HG03342 (cell line): ENCODE data around the gene USP10.

Source experiments
- ATAC-seq: cut with Tn5 transposase; IDR thresholded peaks from one replicate; pipeline ENCODE4 v1.9.1; 2021; ENCODE audit warnings: mild to moderate bottlenecking, moderate library complexity; ENCODE audit not compliant: unreplicated experiment

Gene USP10

DNA sequence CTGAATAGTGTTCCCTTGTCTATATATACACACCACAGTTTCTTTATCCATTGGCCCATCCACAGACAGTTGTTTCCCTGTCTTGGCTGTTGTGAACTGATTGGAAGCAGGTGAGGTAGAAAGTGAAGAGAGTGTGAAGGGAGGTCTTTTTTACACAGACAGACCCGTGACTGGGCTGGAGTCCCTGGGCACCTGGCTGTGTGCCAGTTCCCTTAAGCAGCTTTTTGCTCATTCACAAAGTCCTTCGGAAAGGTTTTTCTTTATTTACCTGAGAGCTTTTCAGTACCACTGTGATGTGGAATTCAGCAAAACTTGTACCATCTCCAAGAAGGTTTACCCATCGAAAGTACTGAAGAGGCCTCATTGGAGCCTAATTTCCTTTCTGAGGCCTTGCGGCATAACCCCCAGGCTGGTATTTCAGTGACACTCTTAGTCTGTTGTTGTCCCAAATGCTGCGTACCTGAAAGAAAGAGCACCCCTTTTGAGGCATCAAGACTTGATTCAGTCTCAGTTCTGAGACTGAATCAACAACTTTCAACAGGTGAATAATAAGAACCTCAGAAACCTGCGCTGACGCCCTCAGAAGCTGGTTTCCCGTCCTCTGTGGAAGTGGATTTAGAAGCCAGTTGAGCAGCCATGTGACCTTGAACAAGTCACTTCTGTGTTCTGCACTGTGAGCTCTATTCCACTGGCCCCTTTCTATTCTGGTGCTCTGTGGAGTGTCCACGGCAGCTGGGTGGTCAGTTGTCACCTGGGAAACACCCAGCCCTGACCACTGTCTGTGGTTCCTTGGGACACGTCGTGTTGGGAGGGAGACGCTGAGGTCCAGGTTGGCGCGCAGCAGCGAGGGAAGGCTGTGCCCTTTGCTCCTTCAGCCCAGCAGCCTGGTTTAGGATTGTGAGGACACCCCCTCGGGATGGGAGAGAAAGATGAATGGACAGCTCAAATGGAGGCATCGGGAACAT, 66.1 kb downstream of the USP10 start:
- no peak for ATAC-seq

DNA sequence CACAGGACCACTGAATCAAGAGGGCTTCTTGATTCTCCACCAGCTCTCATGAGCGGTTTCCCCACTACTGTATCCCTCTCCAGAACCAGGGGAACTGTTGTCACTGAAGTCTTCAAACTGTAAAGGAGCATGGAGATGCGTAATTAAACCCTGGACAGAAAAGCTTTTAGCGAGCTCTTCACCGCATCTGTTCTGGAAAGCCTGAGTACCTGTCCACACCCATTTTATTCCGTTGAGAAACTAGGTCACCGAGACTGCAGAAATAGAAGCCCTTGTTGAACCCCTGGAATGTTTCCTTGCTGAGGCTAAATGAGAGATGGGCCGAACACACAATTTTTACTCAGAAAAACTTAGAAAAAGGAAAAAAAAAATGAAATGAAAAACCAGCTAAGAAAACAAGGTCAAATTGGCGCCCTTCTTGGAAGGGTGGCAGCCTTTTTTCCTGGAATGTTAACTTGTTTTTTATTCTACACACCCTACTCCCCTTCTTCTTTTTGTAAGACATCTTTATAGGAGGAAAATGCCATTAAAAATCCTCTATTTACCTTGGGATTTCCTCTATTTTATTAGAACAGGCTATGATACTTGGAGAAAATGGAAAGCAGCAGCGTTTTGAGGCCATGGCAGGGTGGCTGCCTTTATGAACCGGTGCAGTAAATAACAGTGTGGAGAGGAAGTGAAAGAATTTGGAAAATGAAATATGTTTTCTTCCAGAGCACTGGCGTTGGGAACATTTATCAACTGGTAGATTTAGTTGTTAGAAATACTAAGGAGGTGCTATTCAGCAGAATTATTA, 67.4 kb downstream of the USP10 start:
- no peak for ATAC-seq

GRCh38 chr16:84768061-84768807, 68.4 kb downstream of the USP10 start:
- ATAC-seq = no peak

DNA sequence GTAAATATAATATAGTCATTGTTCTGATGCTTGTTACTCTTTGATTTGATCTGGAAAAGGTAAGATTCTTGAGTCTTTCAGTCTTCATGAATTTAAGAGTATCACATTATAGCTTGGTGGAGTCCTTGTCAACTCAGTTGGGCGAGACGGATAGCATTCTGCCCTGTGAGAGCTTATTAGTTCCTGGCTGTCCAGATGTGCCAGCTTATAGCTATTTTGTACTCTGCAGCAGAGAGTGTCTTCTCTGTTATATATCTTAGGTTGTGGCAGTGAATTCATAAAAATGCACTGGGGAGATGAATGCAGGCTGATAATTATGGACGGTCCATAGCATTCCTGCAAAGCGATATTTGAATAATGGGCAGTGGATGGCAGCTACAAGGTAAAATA, 69.0 kb downstream of the USP10 start:
- no peak for ATAC-seq

DNA sequence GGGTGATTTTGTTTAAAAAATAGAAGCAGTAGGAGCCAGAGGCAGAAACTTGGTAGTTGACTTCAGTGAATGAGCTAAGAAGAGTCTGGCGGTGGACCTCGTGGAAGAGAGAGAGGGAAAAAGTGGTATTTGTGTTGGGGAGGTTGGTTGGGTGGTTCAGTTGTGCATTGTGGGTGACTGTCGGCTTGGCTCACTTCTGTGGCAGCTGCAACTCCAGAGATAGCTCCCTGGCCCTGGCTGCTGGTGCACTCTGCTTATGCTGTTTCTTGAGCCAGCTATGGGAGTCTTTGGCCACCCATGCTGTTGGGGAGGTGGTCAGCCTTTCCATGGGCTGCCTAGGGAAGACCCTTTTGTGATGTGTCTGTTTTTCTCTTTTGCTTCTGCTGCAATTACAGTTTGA, 69.6 kb downstream of the USP10 start:
- no peak for ATAC-seq

- ATAC-seq = no peak
Observed at GRCh38 chr16:84773312-84773711, 73.5 kb downstream of the USP10 start.

DNA sequence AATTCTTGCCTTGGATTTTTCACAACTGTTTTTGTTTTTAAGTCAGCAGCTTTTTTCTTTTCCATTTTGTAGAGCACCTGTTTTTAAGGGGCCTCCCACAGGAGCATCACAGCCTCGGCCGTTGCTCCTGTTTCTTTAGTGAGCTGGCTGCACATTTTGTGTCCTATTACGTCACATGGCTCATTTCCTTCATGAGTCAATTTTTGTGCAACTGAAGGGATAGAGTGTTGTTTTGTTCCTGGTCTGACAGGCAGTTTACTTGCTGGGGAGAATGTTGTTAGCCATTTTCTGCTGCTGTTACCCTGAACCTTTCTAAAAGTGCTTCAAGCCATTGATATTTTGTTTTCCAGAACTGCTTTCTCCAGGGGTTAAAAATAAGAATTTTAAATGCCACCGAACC, 75.0 kb downstream of the USP10 start:
- no peak for ATAC-seq

GRCh38 chr16:84775262-84775810, 75.5 kb downstream of the USP10 start:
- no peak for ATAC-seq

GRCh38 chr16:84777435-84777834, 77.6 kb downstream of the USP10 start:
- ATAC-seq = no peak

GRCh38 chr16:84778720-84779119, 78.9 kb downstream of the USP10 start:
- no peak for ATAC-seq

- no peak for ATAC-seq
Observed at GRCh38 chr16:84780063-84780462, 80.3 kb downstream of the USP10 start.

DNA sequence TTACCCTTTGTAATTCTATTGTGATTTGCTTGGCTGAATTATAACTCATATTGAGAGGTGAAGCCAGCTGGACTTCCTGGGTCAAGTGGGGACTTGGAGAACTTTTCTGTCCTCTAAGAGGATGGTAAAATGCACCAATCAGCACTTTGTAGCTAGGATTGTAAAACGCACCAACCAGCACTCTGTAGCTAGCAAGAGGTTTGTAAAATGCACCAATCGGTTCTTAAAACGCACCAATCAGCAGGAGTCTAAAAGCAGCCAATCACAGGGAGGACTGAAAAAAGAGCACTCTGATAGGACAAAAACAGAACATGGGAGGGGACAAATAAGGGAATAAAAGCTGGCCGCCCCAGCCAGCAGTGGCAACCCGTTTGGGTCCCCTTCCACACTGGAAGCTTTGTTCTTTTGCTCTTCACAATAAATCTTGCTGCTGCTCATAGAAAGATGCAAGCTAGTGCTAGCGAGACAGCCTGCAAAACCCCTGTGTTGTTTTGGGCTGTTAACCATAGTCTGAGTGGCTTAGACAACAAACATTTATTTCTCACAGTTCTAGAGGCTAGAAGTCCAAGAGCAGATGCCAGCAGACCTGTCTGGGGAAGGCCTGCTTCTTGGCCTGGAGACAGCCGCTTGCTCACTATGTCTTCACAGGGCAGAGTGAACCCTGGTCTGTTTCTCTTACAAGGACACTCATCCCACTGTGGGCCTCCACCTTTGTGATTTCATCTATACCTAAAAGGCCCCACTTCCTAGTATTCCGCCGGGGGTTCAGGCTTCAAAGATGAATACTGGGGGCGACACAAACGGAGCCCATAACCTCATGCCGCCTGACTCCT, 81.0 kb downstream of the USP10 start:
- ATAC-seq = no peak

GRCh38 chr16:84782846-84783245, 83.0 kb downstream of the USP10 start:
- ATAC-seq = no peak

GRCh38 chr16:84785843-84786581, 86.2 kb downstream of the USP10 start:
- ATAC-seq = no peak

DNA sequence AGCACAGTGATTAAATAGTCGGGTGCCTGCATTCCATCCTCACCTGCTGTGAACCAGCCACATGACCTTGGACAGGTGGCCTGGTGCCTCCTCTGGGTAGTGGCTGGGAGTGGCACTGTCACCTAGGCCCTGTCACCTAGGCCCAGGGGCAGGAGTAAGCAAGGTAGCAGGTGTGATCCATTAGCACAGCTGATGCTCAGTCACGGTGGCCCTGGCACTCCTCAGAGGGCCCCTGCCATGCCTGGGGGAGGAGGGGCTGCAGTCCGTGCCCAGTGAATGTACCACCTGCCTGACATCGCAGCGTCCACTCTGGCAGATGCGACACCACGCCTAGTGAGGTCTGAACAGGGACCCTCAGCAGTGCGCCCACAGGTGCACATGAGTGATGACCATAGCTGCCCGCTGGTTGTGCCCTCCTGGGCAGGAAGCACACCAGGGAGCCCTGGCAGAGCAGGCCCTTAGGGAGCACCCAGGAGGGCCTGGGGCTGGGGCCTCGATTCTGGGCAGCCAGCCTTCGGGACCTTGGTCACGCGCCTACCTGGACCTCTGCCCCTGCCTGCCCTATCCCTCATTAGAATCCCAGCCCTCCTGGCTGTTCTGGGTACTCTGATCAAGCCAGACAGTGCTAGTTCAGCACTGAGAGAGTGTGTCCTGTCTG, 86.9 kb downstream of the USP10 start:
- ATAC-seq = no peak

GRCh38 chr16:84787263-84787622, 87.4 kb downstream of the USP10 start:
- no peak for ATAC-seq

- no peak for ATAC-seq
Observed at GRCh38 chr16:84788920-84789391, 89.2 kb downstream of the USP10 start.

- no peak for ATAC-seq
Observed at GRCh38 chr16:84789431-84789830, 89.6 kb downstream of the USP10 start.

DNA sequence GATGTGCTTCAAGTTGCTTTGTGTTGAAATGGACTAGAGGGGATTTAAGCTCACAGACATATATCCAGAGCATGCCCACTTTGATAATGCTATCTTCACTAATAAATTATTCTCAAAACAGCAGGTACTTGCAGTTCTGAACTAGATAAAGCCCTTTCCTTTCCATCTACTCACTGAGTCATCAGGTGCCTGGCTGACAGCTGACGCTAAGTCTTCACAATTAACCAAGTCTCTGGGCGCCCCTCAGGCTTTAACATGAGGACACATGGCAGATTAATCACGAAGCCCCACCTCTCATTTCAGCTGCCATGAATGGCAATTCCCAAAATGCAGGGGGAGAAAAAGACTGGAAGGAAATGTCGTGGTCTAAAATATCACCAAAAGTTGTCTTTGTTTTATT, 90.5 kb downstream of the USP10 start:
- ATAC-seq = no peak
